ENCODE measurements around the gene SDCCAG8. TPM values are rescaled to one million over a fixed set of nuclear protein-coding genes. Genes with fewer than 3 reads are reported as not detected.

SDCCAG8 gene
- total RNA-seq, 1 donor from 2014 or later = 24.5 TPM

GRCh38 chr1:243508943-243509342 lies 253.1 kb downstream of the SDCCAG8 start:
- peaks cover 11% of the 10 kb centered on the region for H3K36me3 ChIP-seq (ENCODE audit: insufficient read depth, low read length)
- H3K36me3 Mint-ChIP-seq (ENCODE audit: low read depth, unreplicated experiment) = peaks cover 30% of the 10 kb centered on the region
- no peaks in the 10 kb centered on the region for H3K27me3 ChIP-seq (ENCODE audit: insufficient read depth, low read length)
- H3K79me2 ChIP-seq (ENCODE audit: insufficient read depth, low read length) = no peaks in the 10 kb centered on the region
- H4K20me1 ChIP-seq (ENCODE audit: insufficient read depth, low read length) = no peaks in the 10 kb centered on the region
- H3K4me3 ChIP-seq (ENCODE audit: insufficient read depth, low read depth, low read length) = no peak overlapping the region
- no peak overlapping the region for H3K4me3 Mint-ChIP-seq (ENCODE audit: unreplicated experiment)
- no peak for FAIRE-seq
- no peak overlapping the region for H3K9ac ChIP-seq (ENCODE audit: low read length)
- no peak overlapping the region for H3K4me2 ChIP-seq (ENCODE audit: low read length)
- H3K9me3 Mint-ChIP-seq (ENCODE audit: unreplicated experiment) = peaks cover 1% of the 10 kb centered on the region
- DNase-seq (ENCODE audit: low read depth) = no peak
- H3K27ac Mint-ChIP-seq (ENCODE audit: unreplicated experiment) = no peak overlapping the region
- H3K27ac ChIP-seq (ENCODE audit: low read depth, low read length) = no peak overlapping the region
- H3K4me1 ChIP-seq (ENCODE audit: insufficient read depth, low read length) = peaks cover 8% of the 10 kb centered on the region
- H2AFZ ChIP-seq (ENCODE audit: low read depth, low read length) = no peak overlapping the region
- no peaks in the 10 kb centered on the region for H3K9me3 ChIP-seq (ENCODE audit: insufficient read depth, low read depth, low read length)
- no peaks in the 10 kb centered on the region for H3K27me3 Mint-ChIP-seq (ENCODE audit: low read depth, unreplicated experiment)
- peaks cover 29% of the 10 kb centered on the region for H3K4me1 Mint-ChIP-seq (ENCODE audit: low read depth, unreplicated experiment)
- TF ChIP-seq EZH2 (IDR thresholded peaks at IDR 0.05; ENCODE audit: insufficient read depth, low read length) (no peak), CTCF (IDR thresholded peaks at IDR 0.05; ENCODE audit: insufficient read depth, low read depth, low read length) (no peak)

- H3K9ac ChIP-seq (ENCODE audit: low read length) = no peak overlapping the region
- peaks cover 37% of the 10 kb centered on the region for H3K4me1 Mint-ChIP-seq (ENCODE audit: low read depth, unreplicated experiment)
- H4K20me1 ChIP-seq (ENCODE audit: insufficient read depth, low read length) = no peaks in the 10 kb centered on the region
- H3K79me2 ChIP-seq (ENCODE audit: insufficient read depth, low read length) = no peaks in the 10 kb centered on the region
- FAIRE-seq = no peak
- H3K4me2 ChIP-seq (ENCODE audit: low read length) = no peak overlapping the region
- no peaks in the 10 kb centered on the region for H3K27me3 Mint-ChIP-seq (ENCODE audit: low read depth, unreplicated experiment)
- H3K4me3 ChIP-seq (ENCODE audit: insufficient read depth, low read depth, low read length) = no peak overlapping the region
- no peak for TF ChIP-seq CTCF (IDR thresholded peaks at IDR 0.05; ENCODE audit: insufficient read depth, low read depth, low read length)
- no peak for TF ChIP-seq EZH2 (IDR thresholded peaks at IDR 0.05; ENCODE audit: insufficient read depth, low read length)
- peaks cover 25% of the 10 kb centered on the region for H3K36me3 Mint-ChIP-seq (ENCODE audit: low read depth, unreplicated experiment)
- peaks cover 12% of the 10 kb centered on the region for H3K4me1 ChIP-seq (ENCODE audit: insufficient read depth, low read length)
- H3K36me3 ChIP-seq (ENCODE audit: insufficient read depth, low read length) = peaks cover 5% of the 10 kb centered on the region
- no peaks in the 10 kb centered on the region for H3K9me3 ChIP-seq (ENCODE audit: insufficient read depth, low read depth, low read length)
- no peak for DNase-seq (ENCODE audit: low read depth)
- no peak overlapping the region for H3K4me3 Mint-ChIP-seq (ENCODE audit: unreplicated experiment)
- no peak overlapping the region for H3K27ac ChIP-seq (ENCODE audit: low read depth, low read length)
- H3K9me3 Mint-ChIP-seq (ENCODE audit: unreplicated experiment) = peaks cover 1% of the 10 kb centered on the region
- H2AFZ ChIP-seq (ENCODE audit: low read depth, low read length) = no peak overlapping the region
- no peaks in the 10 kb centered on the region for H3K27me3 ChIP-seq (ENCODE audit: insufficient read depth, low read length)
- H3K27ac Mint-ChIP-seq (ENCODE audit: unreplicated experiment) = no peak overlapping the region
Observed at GRCh38 chr1:243510928-243511327, 255.1 kb downstream of the SDCCAG8 start.

- Mint-ChIP-seq H3K9me3 (ENCODE audit: unreplicated experiment) (peaks cover 3% of the 10 kb centered on the region), H3K27ac (ENCODE audit: unreplicated experiment) (peak overlapping the region; percentile 77), H3K36me3 (ENCODE audit: low read depth, unreplicated experiment) (peaks cover 22% of the 10 kb centered on the region), H3K27me3 (ENCODE audit: low read depth, unreplicated experiment) (no peaks in the 10 kb centered on the region), H3K4me3 (ENCODE audit: unreplicated experiment) (peak overlapping the region; percentile 28), H3K4me1 (ENCODE audit: low read depth, unreplicated experiment) (peaks cover 24% of the 10 kb centered on the region)
- H3K9ac ChIP-seq (ENCODE audit: low read length) = peak overlapping the region; percentile 9
- FAIRE-seq (no peak), DNase-seq (ENCODE audit: low read depth) (peak; percentile 83)
- H3K27me3 ChIP-seq (ENCODE audit: insufficient read depth, low read length) = no peaks in the 10 kb centered on the region
- peak overlapping the region; percentile 58 for H3K4me2 ChIP-seq (ENCODE audit: low read length)
- no peaks in the 10 kb centered on the region for H3K79me2 ChIP-seq (ENCODE audit: insufficient read depth, low read length)
- H4K20me1 ChIP-seq (ENCODE audit: insufficient read depth, low read length) = no peaks in the 10 kb centered on the region
- peak overlapping the region; percentile 18 for H3K27ac ChIP-seq (ENCODE audit: low read depth, low read length)
- no peak overlapping the region for H3K4me3 ChIP-seq (ENCODE audit: insufficient read depth, low read depth, low read length)
- peaks cover 5% of the 10 kb centered on the region for H3K36me3 ChIP-seq (ENCODE audit: insufficient read depth, low read length)
- no peaks in the 10 kb centered on the region for H3K9me3 ChIP-seq (ENCODE audit: insufficient read depth, low read depth, low read length)
- no peak overlapping the region for H2AFZ ChIP-seq (ENCODE audit: low read depth, low read length)
- peaks cover 12% of the 10 kb centered on the region for H3K4me1 ChIP-seq (ENCODE audit: insufficient read depth, low read length)
- TF ChIP-seq EZH2 (IDR thresholded peaks at IDR 0.05; ENCODE audit: insufficient read depth, low read length) = no peak
- TF ChIP-seq CTCF (IDR thresholded peaks at IDR 0.05; ENCODE audit: insufficient read depth, low read depth, low read length) = no peak
Observed at GRCh38 chr1:243513726-243514491, 258.1 kb downstream of the SDCCAG8 start.

Measured in astrocyte (in vitro differentiated cells and primary cell).